ENCODE measurements around the gene RTP1. TPM values are rescaled to one million over a fixed set of nuclear protein-coding genes. Genes with fewer than 3 reads are reported as not detected.
"Not testable (repeated sequence)": the region's sequence is repeated elsewhere in the genome, so short reads cannot be mapped to it uniquely, and the experiment has no call there.

RTP1 gene
- total and polyA plus RNA-seq, 10 donors, result not detected

GRCh38 chr3:187169231-187169960 is 27.9 kb upstream of the RTP1 start:
- TF ChIP-seq CTCF (IDR thresholded peaks at IDR 0.05 in 8 of 11, conservative IDR thresholded peaks at IDR 0.05 in 3 of 11) (no peak), POLR2AphosphoS5 (IDR thresholded peaks at IDR 0.05) (no peak), POLR2A (IDR thresholded peaks at IDR 0.05) (no peak)
- intact Hi-C loops (cut with DNase I; ENCODE audit: low total_unique reads), result loop anchor here (5.0 kb wide), 2 partner anchors 57 to 322 kb away; no protein-coding TSS in a partner anchor
- Histone ChIP-seq H3K36me3 (no peaks in the 10 kb centered on the region), H3K4me3 (no peak overlapping the region), H3K27me3 (replicated peaks in 1 of 7) (peaks cover 0 to 8% (median 0%) of the 10 kb centered on the region in 7 donors), H3K27ac (no peak overlapping the region), H3K4me1 (peaks cover 0 to 4% (median 0%) of the 10 kb centered on the region in 6 donors), H3K9me3 (no peaks in the 10 kb centered on the region)
- DNase-seq, result no peak
- 86 to 98% (median 92%) methylated on average over 2 of the region's 2 CpGs for WGBS, 5 donors

DNA sequence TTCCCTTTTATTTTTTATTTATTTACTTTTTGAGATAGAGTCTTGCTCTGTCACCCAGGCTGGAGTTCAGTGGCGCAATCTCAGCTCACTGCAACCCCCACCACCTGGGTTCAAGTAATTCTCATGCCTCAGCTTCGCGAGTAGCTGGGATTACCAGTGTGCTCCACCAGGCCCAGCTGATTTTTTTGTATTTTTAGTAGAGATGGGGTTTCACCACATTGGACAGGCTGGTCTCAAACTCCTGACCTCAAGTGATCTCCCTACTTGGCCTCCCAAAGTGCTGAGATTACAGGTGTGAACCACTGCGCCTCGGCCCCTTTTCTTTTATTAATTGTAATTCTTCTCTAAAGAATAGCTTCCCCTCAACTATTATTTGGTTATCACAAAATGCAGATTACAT is 26.4 kb upstream of the RTP1 start:
- 93 to 96% (median 96%) methylated on average over 5 of the region's 5 CpGs for WGBS, 5 donors
- H3K4me1 ChIP-seq; H3K36me3 ChIP-seq; H3K9me3 ChIP-seq; H3K27ac ChIP-seq; H3K27me3 ChIP-seq (replicated peaks in 1 of 7); H3K4me3 ChIP-seq; intact Hi-C loops (cut with DNase I; ENCODE audit: low total_unique reads); DNase-seq: not testable (repeated sequence)

DNA sequence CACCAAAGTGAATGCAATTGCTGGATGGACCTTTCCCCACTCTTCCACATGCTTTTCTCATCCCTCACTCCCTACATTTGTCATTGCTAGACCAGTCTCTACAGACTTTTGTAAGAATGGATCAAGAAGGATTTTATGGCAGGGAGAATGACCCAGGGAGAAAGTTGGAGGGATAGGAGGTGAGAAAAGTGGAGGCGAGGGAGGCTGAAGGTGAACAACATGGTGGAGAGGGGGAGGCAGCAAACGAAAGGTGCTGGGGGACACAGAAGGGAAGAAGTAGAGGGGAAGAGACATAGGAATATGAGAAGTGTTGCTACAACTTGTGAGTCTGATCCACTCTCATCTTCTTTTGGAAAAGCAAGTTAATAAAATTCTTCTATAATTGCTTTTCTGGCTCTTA is 24.4 kb upstream of the RTP1 start:
- no peak overlapping the region for H3K27ac ChIP-seq
- WGBS, 5 donors, result 86 to 96% (median 90%) methylated on average over 2 of the region's 2 CpGs
- peaks cover 0 to 3% (median 0%) of the 10 kb centered on the region in 7 donors for H3K27me3 ChIP-seq (replicated peaks in 1 of 7)

GRCh38 chr3:187181454-187182170 is 15.7 kb upstream of the RTP1 start:
- intact Hi-C loops (cut with DNase I; ENCODE audit: low total_unique reads), result no loop called here
- H3K4me1 ChIP-seq, result no peaks in the 10 kb centered on the region
- no peak overlapping the region for H3K4me3 ChIP-seq
- H3K9me3 ChIP-seq, result no peaks in the 10 kb centered on the region
- peaks cover 0 to 13% (median 0%) of the 10 kb centered on the region in 7 donors for H3K27me3 ChIP-seq (replicated peaks in 1 of 7)
- TF ChIP-seq POLR2A (IDR thresholded peaks at IDR 0.05) (no peak), CTCF (IDR thresholded peaks at IDR 0.05 in 8 of 11, conservative IDR thresholded peaks at IDR 0.05 in 3 of 11) (no peak)
- DNase-seq, result no peak
- H3K27ac ChIP-seq, result no peak overlapping the region
- WGBS, 5 donors, result 90 to 96% (median 92%) methylated on average over 7 of the region's 7 CpGs
- no peaks in the 10 kb centered on the region for H3K36me3 ChIP-seq

More for the DNA sequence above, 24.4 kb upstream of the RTP1 start:
- no peak overlapping the region for H3K4me3 ChIP-seq
- intact Hi-C loops (cut with DNase I; ENCODE audit: low total_unique reads), result no loop called here
- TF ChIP-seq CTCF (IDR thresholded peaks at IDR 0.05 in 8 of 11, conservative IDR thresholded peaks at IDR 0.05 in 3 of 11) (no peak), POLR2A (IDR thresholded peaks at IDR 0.05) (no peak), POLR2AphosphoS5 (IDR thresholded peaks at IDR 0.05) (no peak)
- H3K36me3 ChIP-seq, result no peaks in the 10 kb centered on the region
- DNase-seq, result no peak
- H3K9me3 ChIP-seq, result no peaks in the 10 kb centered on the region
- no peaks in the 10 kb centered on the region for H3K4me1 ChIP-seq

Measured in spleen (tissue), 11 donors.